HEK293T (cell line): Measurements from ENCODE around the gene CHKA.

Source experiments
- CTCF ChIA-PET: fragments of 350-600 bp; formaldehyde crosslinking; extraction: SDS; loops from one replicate; lab custom pipeline; 2021; ENCODE audit warnings: antibody characterized with exemption, inconsistent platforms; lab: Yijun Ruan, JAX
- POLR2A ChIA-PET: fragments of 350-600 bp; formaldehyde crosslinking; extraction: SDS; loops from one replicate; lab custom pipeline; 2020; ENCODE audit warnings: antibody characterized with exemption, inconsistent platforms; lab: Yijun Ruan, JAX
- DNase-seq: peaks from one replicate; pipeline ENCODE4 v3.0.0; 2012; ENCODE audit warnings: mixed read lengths; ENCODE audit errors: extremely low spot score
- ARNT ChIP-seq: fragments of 450-650 bp; IDR thresholded peaks from 2 replicates; pipeline ENCODE4 v1.6.1; 2017; ENCODE audit warnings: mild to moderate bottlenecking
- BHLHE40 ChIP-seq: fragments of 450-650 bp; IDR thresholded peaks from 2 replicates; pipeline ENCODE4 v1.6.1; 2016; ENCODE audit warnings: mild to moderate bottlenecking, moderate library complexity, borderline replicate concordance
- CTBP1 ChIP-seq: fragments of 450-650 bp; IDR thresholded peaks from 2 replicates; pipeline ENCODE4 v1.6.1; 2016; ENCODE audit warnings: borderline replicate concordance
- ELF4 ChIP-seq: fragments of 450-650 bp; IDR thresholded peaks from 2 replicates; pipeline ENCODE4 v1.6.1; 2017; ENCODE audit warnings: antibody characterized with exemption
- FOXA1 ChIP-seq: fragments of 450-650 bp; IDR thresholded peaks from 2 replicates; pipeline ENCODE4 v1.6.1; 2016; ENCODE audit warnings: mild to moderate bottlenecking
- FOXK2 ChIP-seq: fragments of 450-650 bp; IDR thresholded peaks from 2 replicates; pipeline ENCODE4 v1.6.1; 2016; ENCODE audit warnings: mild to moderate bottlenecking
- FOXM1 ChIP-seq: fragments of 450-650 bp; IDR thresholded peaks from 2 replicates; pipeline ENCODE4 v1.6.1; 2017; ENCODE audit warnings: mild to moderate bottlenecking, borderline replicate concordance
- HDGF ChIP-seq: fragments of 450-650 bp; IDR thresholded peaks from 2 replicates; pipeline ENCODE4 v1.6.1; 2017; ENCODE audit warnings: antibody characterized with exemption, borderline replicate concordance
- L3MBTL2 ChIP-seq: fragments of 450-650 bp; conservative IDR thresholded peaks from 2 replicates; pipeline ENCODE4 v1.6.1; 2016; ENCODE audit warnings: mild to moderate bottlenecking
- LEF1 ChIP-seq: fragments of 450-650 bp; IDR thresholded peaks from 2 replicates; pipeline ENCODE4 v1.6.1; 2017; ENCODE audit warnings: mild to moderate bottlenecking, borderline replicate concordance
- NFRKB ChIP-seq: fragments of 450-650 bp; IDR thresholded peaks from 2 replicates; pipeline ENCODE4 v1.6.1; 2016; ENCODE audit warnings: mild to moderate bottlenecking, moderate library complexity
- PKNOX1 ChIP-seq: fragments of 450-650 bp; IDR thresholded peaks from 2 replicates; pipeline ENCODE4 v1.6.1; 2016
- SP1 ChIP-seq: fragments of 450-650 bp; IDR thresholded peaks from 2 replicates; pipeline ENCODE4 v1.6.1; 2017
- TARDBP ChIP-seq: fragments of 450-650 bp; IDR thresholded peaks from 2 replicates; pipeline ENCODE4 v1.6.1; 2016
- ZNF384 ChIP-seq: fragments of 450-650 bp; IDR thresholded peaks from 2 replicates; pipeline ENCODE4 v1.6.1; 2016

The CHKA gene

GRCh38 chr11:68047437-68048290 is 73.5 kb downstream of the CHKA start:
- ChIA-PET CTCF (no interaction called here), POLR2A (no interaction called here)
- no peak for TF ChIP-seq ARNT
- TF ChIP-seq CTBP1: no peak
- TF ChIP-seq L3MBTL2: no peak
- no peak for TF ChIP-seq ELF4
- TF ChIP-seq FOXM1: no peak
- TF ChIP-seq NFRKB: no peak
- no peak for TF ChIP-seq FOXA1
- TF ChIP-seq PKNOX1: no peak
- DNase-seq: no peak

- TF ChIP-seq HDGF: no peak
- TF ChIP-seq SP1: no peak
- TF ChIP-seq FOXK2: no peak
- TF ChIP-seq FOXM1: no peak
- TF ChIP-seq LEF1: no peak
- no peak for TF ChIP-seq BHLHE40
- CTCF ChIA-PET: no interaction called here
- POLR2A ChIA-PET: no interaction called here
- no peak for DNase-seq
These were observed 76.3 kb downstream of the CHKA start for GRCh38 chr11:68044898-68045351.

DNA sequence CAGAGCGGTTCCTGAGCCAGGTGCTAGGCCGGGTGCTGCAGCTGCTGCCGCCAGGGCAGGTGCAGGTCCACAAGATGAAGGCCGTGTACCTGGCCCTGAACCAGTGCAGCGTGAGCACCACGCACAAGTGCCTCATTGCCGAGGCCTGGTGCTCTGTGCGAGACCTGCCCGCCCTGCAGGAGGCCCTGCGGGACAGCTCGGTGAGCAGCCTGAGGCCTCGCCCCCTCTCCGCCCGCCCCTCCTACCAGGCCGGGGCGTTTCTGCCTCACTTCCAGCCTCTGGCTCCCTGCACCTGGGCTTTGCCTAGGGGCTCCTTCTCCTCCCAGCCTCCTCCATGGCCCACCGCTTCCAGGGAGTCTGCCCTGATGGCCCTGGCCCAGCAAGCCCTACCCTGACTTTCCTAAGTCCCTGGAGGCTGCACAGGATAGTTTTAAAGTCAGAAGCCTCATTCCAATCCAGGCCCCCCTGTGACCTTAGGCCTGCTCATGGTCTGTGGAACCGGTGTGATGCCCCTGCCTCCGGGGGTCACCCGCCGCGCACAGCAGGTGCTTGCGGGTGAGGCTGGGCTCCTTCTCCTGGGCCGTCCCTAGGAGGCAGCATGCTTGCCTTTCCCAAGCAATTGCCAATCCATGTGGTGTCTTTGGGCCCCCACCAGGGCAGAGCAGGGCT is 76.9 kb downstream of the CHKA start:
- CTCF ChIA-PET: no interaction called here
- no peak for DNase-seq
- TF ChIP-seq TARDBP (no peak), FOXK2 (no peak), HDGF (no peak), CTBP1 (no peak), ARNT (no peak), LEF1 (no peak), ZNF384 (no peak), PKNOX1 (no peak), SP1 (no peak)
- POLR2A ChIA-PET: interaction anchor here (5.9 kb wide), 1 partner anchor 13 kb away, joined by 43 read pairs; the partner anchor contains the start of gene NDUFS8

- DNase-seq: no peak
- no peak for TF ChIP-seq HDGF
- TF ChIP-seq LEF1: no peak
- TF ChIP-seq FOXA1: no peak
- TF ChIP-seq NFRKB: no peak
- no peak for TF ChIP-seq ARNT
- no peak for TF ChIP-seq BHLHE40
- TF ChIP-seq PKNOX1: no peak
- POLR2A ChIA-PET: interaction anchor here (1.2 to 5.9 kb wide), 2 partner anchors 9 to 12 kb away, joined by 5 to 43 read pairs; partner anchors contain the start of gene NDUFS8
- CTCF ChIA-PET: no interaction called here
These were observed 77.6 kb downstream of the CHKA start for GRCh38 chr11:68043349-68044144.

DNA sequence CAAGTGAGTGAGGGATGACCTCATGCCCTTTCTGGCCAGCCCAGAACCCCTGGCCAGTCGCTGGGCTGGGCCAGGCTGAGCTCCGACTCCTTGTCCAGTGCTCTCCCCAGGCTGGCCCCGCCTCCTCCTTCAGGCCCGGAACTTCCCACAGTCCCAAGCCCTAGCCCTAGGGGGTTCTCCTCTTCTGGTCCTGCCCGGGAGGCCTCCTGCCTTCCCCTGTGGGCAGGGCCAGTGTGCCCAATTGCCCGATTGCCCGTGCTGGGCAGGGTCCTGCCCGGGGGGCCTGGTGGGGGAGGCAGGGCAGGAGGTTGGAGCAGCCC is 78.2 kb downstream of the CHKA start:
- DNase-seq: no peak
- ChIA-PET POLR2A (interaction anchor here (1.2 to 5.9 kb wide), 2 partner anchors 10 to 12 kb away, joined by 5 to 43 read pairs; partner anchors contain the start of gene NDUFS8), CTCF (no interaction called here)
- TF ChIP-seq PKNOX1: no peak
- TF ChIP-seq L3MBTL2: no peak
- no peak for TF ChIP-seq HDGF
